Measurements from ENCODE around the gene STH. TPM values are rescaled to one million over a fixed set of nuclear protein-coding genes. Genes with fewer than 3 reads are reported as not detected.

STH gene
- total RNA-seq, 1 experiment from 2014 or later: not detected

- DNase-seq (ENCODE audit: low read depth): no peak
Measured at GRCh38 chr17:46046957-46047356, 47.9 kb downstream of the STH start.

DNA sequence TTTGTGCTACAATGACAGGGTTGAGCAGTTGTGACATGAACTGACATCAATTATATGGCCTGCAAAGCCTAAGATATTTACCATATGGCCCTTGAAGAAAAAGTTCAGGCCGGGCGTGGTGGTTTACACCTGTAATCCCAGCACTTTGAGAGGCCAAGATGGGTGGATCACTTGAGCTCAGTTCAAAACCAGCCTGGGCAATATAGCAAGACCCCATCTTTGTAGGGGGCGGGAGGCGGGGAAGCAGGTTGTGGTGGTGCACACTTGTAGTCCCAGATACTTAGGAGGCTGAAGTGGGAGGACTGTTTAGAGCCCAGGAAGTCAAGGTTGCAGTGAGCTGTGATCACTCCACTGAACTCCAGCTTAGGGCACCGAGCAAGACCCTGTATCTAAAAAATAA, 48.3 kb downstream of the STH start:
- DNase-seq (ENCODE audit: low read depth): no peak

DNA sequence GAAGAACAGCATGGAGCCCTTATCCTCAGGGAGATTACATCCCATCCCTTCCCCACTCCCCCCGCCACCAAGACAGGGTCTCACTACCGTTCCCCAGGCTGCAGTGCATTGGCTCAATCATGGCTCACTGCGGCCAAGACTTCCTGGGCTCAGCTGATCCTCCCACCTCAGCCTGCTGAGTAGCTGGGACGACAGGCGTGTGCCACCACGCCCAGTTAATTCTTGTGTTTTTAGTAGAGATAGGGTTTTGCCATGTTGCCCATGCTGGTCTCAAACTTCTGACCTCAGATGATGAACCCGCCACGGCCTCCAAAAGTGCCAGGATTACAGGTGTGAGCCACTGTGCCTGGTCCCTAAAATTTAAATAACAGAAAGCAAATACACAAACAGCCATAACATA, 48.8 kb downstream of the STH start:
- DNase-seq (ENCODE audit: low read depth): no peak

Other genes with a start within 250 kb of the STH start
- gene CRHR1, start 214.9 kb upstream of the STH start, total RNA-seq (2014; rRNA removed; shearing (Covaris generic)): not detected in 2 replicates
- not detected in 2 replicates for gene SPPL2C, start 154.4 kb upstream of the STH start, total RNA-seq (2014; rRNA removed; shearing (Covaris generic))
- gene MAPT, start 104.7 kb upstream of the STH start, total RNA-seq (2014; rRNA removed; shearing (Covaris generic)): 0.15 and 0.20 TPM in 2 replicates
- 18.4 and 30.7 TPM in 2 replicates for gene KANSL1, start 194.2 kb downstream of the STH start, total RNA-seq (2014; rRNA removed; shearing (Covaris generic))